SK-N-SH (cell line): ENCODE measurements around the gene BBIP1. TPM values are rescaled to one million over a fixed set of nuclear protein-coding genes. Genes with fewer than 3 reads are reported as not detected.

ENCODE experiments used
- CTCF ChIA-PET: fragments of 300-600, 350-600 bp; formaldehyde crosslinking; extraction: SDS; loops from one replicate; lab custom pipeline; 2021; lab: Yijun Ruan, JAX
- POLR2A ChIA-PET: fragments of 350-600 bp; sonication (Branson Sonifier 250); formaldehyde crosslinking; extraction: SDS; loops from one replicate; lab custom pipeline; 2020; ENCODE audit warnings: antibody characterized with exemption, inconsistent platforms; lab: Yijun Ruan, JAX
- DNase-seq: peaks from one replicate; pipeline ENCODE4 v3.0.0; 2012
- H2AFZ ChIP-seq: fragments of 200-600 bp; sonication (generic); 2 replicates; pipeline ENCODE4 v1.8.1; 2016; ENCODE audit warnings: antibody characterized with exemption, mild to moderate bottlenecking, low read depth
- H3F3A ChIP-seq: fragments of 200-600 bp; sonication (generic); replicated peaks from 2 replicates; pipeline ENCODE3; 2016; ENCODE audit warnings: antibody characterized with exemption, mild to moderate bottlenecking; ENCODE audit not compliant: insufficient read depth
- H3K27ac ChIP-seq, 2 experiments: fragments of 200-500 bp in 1 of 2; fragments of 200-600 bp in 1 of 2; sonication (Bioruptor generic) in 1 of 2; sonication (generic), shearing (Covaris generic) in 1 of 2; 2 replicates each; pipeline versions ENCODE4 v1.5.1 to v1.6.1; 2014 to 2016; ENCODE audit warnings: low read depth in 2 of 2, inconsistent platforms in 1 of 2, low read length in 1 of 2, mild to moderate bottlenecking in 1 of 2, mixed read lengths in 1 of 2
- H3K27me3 ChIP-seq: fragments of 200-600 bp; sonication (generic), shearing (Covaris generic); 2 replicates; pipeline ENCODE4 v1.6.1; 2016; ENCODE audit warnings: mixed run types; ENCODE audit not compliant: insufficient read depth
- H3K36me3 ChIP-seq, 2 experiments: fragments of 200-500 bp in 1 of 2; fragments of 200-600 bp in 1 of 2; sonication (Bioruptor generic) in 1 of 2; sonication (generic) in 1 of 2; replicated peaks in 1 of 2; 2 replicates each; pipeline versions ENCODE3 to v1.5.1; 2014 to 2016; ENCODE audit warnings: low read length in 1 of 2, mild to moderate bottlenecking in 1 of 2; ENCODE audit not compliant: insufficient read depth in 2 of 2, control insufficient read depth in 1 of 2
- H3K4me1 ChIP-seq, 2 experiments: fragments of 200-500 bp in 1 of 2; fragments of 200-600 bp in 1 of 2; sonication (Bioruptor generic) in 1 of 2; sonication (generic), shearing (Covaris generic) in 1 of 2; 2 replicates each; pipeline versions ENCODE4 v1.5.1 to v1.6.1; 2014 to 2016; ENCODE audit warnings: low read depth in 1 of 2, low read length in 1 of 2, mixed run types in 1 of 2; ENCODE audit not compliant: insufficient read depth in 2 of 2, control insufficient read depth in 1 of 2
- H3K4me2 ChIP-seq: fragments of 200-600 bp; sonication (generic), shearing (Covaris generic); 2 replicates; pipeline ENCODE4 v1.6.1; 2017; ENCODE audit warnings: mixed run types
- H3K4me3 ChIP-seq, 2 experiments: fragments of 200-500 bp in 1 of 2; fragments of 200-600 bp in 1 of 2; sonication (Bioruptor generic) in 1 of 2; sonication (generic), shearing (Covaris generic) in 1 of 2; 2 replicates each; pipeline versions ENCODE4 v1.5.1 to v1.8.1; 2014 to 2016; ENCODE audit warnings: low read depth in 2 of 2, inconsistent platforms in 1 of 2, low read length in 1 of 2, mild to moderate bottlenecking in 1 of 2, mixed read lengths in 1 of 2, moderate library complexity in 1 of 2
- H3K79me2 ChIP-seq: fragments of 200-600 bp; sonication (generic); 2 replicates; pipeline ENCODE4 v1.8.1; 2017; ENCODE audit warnings: mild to moderate bottlenecking; ENCODE audit not compliant: insufficient read depth
- H3K9ac ChIP-seq: fragments of 200-600 bp; sonication (generic); 2 replicates; pipeline ENCODE4 v1.6.1; 2017; ENCODE audit warnings: mixed run types
- H3K9me2 ChIP-seq: fragments of 200-600 bp; sonication (generic); 2 replicates; pipeline ENCODE4 v1.6.1; 2017; ENCODE audit warnings: mixed run types
- H3K9me3 ChIP-seq: fragments of 200-600 bp; sonication (generic); 2 replicates; pipeline ENCODE4 v1.6.1; 2017; ENCODE audit warnings: mixed run types, mild to moderate bottlenecking, moderate library complexity
- H4K20me1 ChIP-seq: fragments of 200-600 bp; sonication (generic); 2 replicates; pipeline ENCODE4 v1.6.1; 2017; ENCODE audit warnings: mild to moderate bottlenecking, mixed run types; ENCODE audit not compliant: insufficient read depth
- CHD2 ChIP-seq: fragments of 150-350 bp; IDR thresholded peaks from 2 replicates; pipeline ENCODE4 v1.6.1; 2018; ENCODE audit warnings: low read length; ENCODE audit not compliant: partially characterized antibody
- EP300 ChIP-seq, 2 experiments: IDR thresholded peaks; 2 replicates each; pipeline versions ENCODE4 v1.4.0 to v1.6.1; 2012; ENCODE audit warnings: borderline replicate concordance in 1 of 2, low read depth in 1 of 2, low read length in 1 of 2
- FOSL2 ChIP-seq: IDR thresholded peaks from 2 replicates; pipeline ENCODE4 v1.4.0; 2012; ENCODE audit warnings: low read depth, mild to moderate bottlenecking, moderate library complexity, borderline replicate concordance
- FOXJ3 ChIP-seq: sonication (generic); formaldehyde crosslinking; IDR thresholded peaks from 2 replicates; pipeline ENCODE4 v1.5.1; 2020; ENCODE audit warnings: mild to moderate bottlenecking, missing genetic modification reagents
- FOXM1 ChIP-seq: IDR thresholded peaks from 2 replicates; pipeline ENCODE4 v1.4.0; 2012; ENCODE audit warnings: low read depth, mild to moderate bottlenecking
- GABPA ChIP-seq: IDR thresholded peaks from 2 replicates; pipeline ENCODE4 v1.4.0; 2012; ENCODE audit warnings: low read depth, mild to moderate bottlenecking
- GATA2 ChIP-seq: sonication (generic); formaldehyde crosslinking; IDR thresholded peaks from 2 replicates; pipeline ENCODE4 v1.5.0; 2020; ENCODE audit warnings: mild to moderate bottlenecking, missing genetic modification reagents
- IRF3 ChIP-seq: fragments of 150-350 bp; IDR thresholded peaks from 2 replicates; pipeline ENCODE4 v1.6.1; 2016; ENCODE audit warnings: mild to moderate bottlenecking, low read depth, low read length
- MEF2A ChIP-seq: IDR thresholded peaks from 2 replicates; pipeline ENCODE4 v1.4.0; 2012; ENCODE audit warnings: low read depth, borderline replicate concordance
- NRF1 ChIP-seq: IDR thresholded peaks from 2 replicates; pipeline ENCODE4 v1.6.1; 2012; ENCODE audit warnings: low read depth, mild to moderate bottlenecking, low read length
- PBX3 ChIP-seq: IDR thresholded peaks from 2 replicates; pipeline ENCODE4; 2012
- POLR2AphosphoS5 ChIP-seq: IDR thresholded peaks from 2 replicates; pipeline ENCODE4 v1.6.1; 2012; ENCODE audit warnings: low read depth, low read length
- RAD21 ChIP-seq: IDR thresholded peaks from 2 replicates; pipeline ENCODE4 v1.6.1; 2012; ENCODE audit warnings: mild to moderate bottlenecking, low read length
- RFX5 ChIP-seq: IDR thresholded peaks from 2 replicates; pipeline ENCODE4 v1.6.1; 2012; ENCODE audit warnings: mild to moderate bottlenecking, improper control_type of control experiment, low read length
- RXRA ChIP-seq: IDR thresholded peaks from 2 replicates; pipeline ENCODE4 v1.4.0; 2012; ENCODE audit warnings: low read depth, mild to moderate bottlenecking, borderline replicate concordance
- SIN3A ChIP-seq: IDR thresholded peaks from 2 replicates; pipeline ENCODE4 v1.6.1; 2012; ENCODE audit warnings: low read depth, mild to moderate bottlenecking, low read length, moderate library complexity, borderline replicate concordance
- TAF1 ChIP-seq: IDR thresholded peaks from 2 replicates; pipeline ENCODE4 v1.6.1; 2012; ENCODE audit warnings: low read depth, mild to moderate bottlenecking, low read length, moderate library complexity, borderline replicate concordance
- TCF12 ChIP-seq: IDR thresholded peaks from 2 replicates; pipeline ENCODE4 v1.4.0; 2012
- TEAD4 ChIP-seq: IDR thresholded peaks from 2 replicates; pipeline ENCODE4 v1.4.0; 2012; ENCODE audit warnings: mild to moderate bottlenecking, borderline replicate concordance; ENCODE audit not compliant: insufficient read depth
- YY1 ChIP-seq: IDR thresholded peaks from 2 replicates; pipeline ENCODE4 v1.4.0; 2012; ENCODE audit warnings: low read depth, mild to moderate bottlenecking
- ZBTB33 ChIP-seq: IDR thresholded peaks from 2 replicates; pipeline ENCODE4 v1.4.0; 2012; ENCODE audit warnings: low read depth, borderline replicate concordance
- WGBS: methylation state at CpG from one replicate; pipeline ENCODE4 v1.1.6; 2017; ENCODE audit warnings: low lambda C conversion rate; 5-methylcytosine and 5-hydroxymethylcytosine counted together
- polyA plus RNA-seq, 3 experiments: library from polyadenylated mRNA; depleted of rRNA; stranded (reverse); fragments of >200 nt; gene quantifications; 2 replicates each; pipeline ENCODE4 v1.2.3, GENCODE V29; 2012

The BBIP1 gene
- polyA plus RNA-seq, 1 of the 3 experiments (the other 2 are of a cell fraction): 16.2 TPM

GRCh38 chr10:110865186-110865808 lies 53.7 kb downstream of the BBIP1 start:
- peak overlapping the region in 1 of 2 experiments; percentile 53; a peak in 2 of 4 replicates for H3K27ac ChIP-seq
- no peak for TF ChIP-seq YY1
- no peak for TF ChIP-seq GATA2 (CRISPR knock-in tag)
- no peak for TF ChIP-seq TEAD4
- TF ChIP-seq POLR2AphosphoS5: no peak
- TF ChIP-seq TCF12: no peak
- no peak for TF ChIP-seq CHD2
- no peak for TF ChIP-seq GABPA
- TF ChIP-seq, all 33 proteins: peak for 0
- Histone ChIP-seq H3K4me3 (no peak overlapping the region), H3K36me3 (no peaks in the 10 kb centered on the region), H3F3A (no peaks in the 10 kb centered on the region), H2AFZ (no peak overlapping the region), H3K4me1 (peaks cover 0 to 21% of the 10 kb centered on the region in 2 experiments; a peak in 2 of 4 replicates), H3K79me2 (no peaks in the 10 kb centered on the region), H3K9me3 (no peaks in the 10 kb centered on the region), H3K27me3 (no peaks in the 10 kb centered on the region), H3K4me2 (no peak overlapping the region), H4K20me1 (no peaks in the 10 kb centered on the region), H3K9ac (no peak overlapping the region), H3K9me2 (no peaks in the 10 kb centered on the region)
- CTCF ChIA-PET: interaction anchor here (1.3 kb wide), 1 partner anchor 119 kb away, joined by 4 read pairs; no protein-coding TSS in a partner anchor
- POLR2A ChIA-PET: no interaction called here
- no peak for DNase-seq
- 72% methylated on average over 6 of the region's 6 CpGs for WGBS

GRCh38 chr10:110864662-110865140 lies 54.3 kb downstream of the BBIP1 start:
- H2AFZ ChIP-seq: no peak overlapping the region
- H3K27ac ChIP-seq: no peak overlapping the region; a peak in 1 of 4 replicates
- CTCF ChIA-PET: interaction anchor here (1.3 kb wide), 1 partner anchor 118 kb away, joined by 4 read pairs; no protein-coding TSS in a partner anchor
- H4K20me1 ChIP-seq: no peaks in the 10 kb centered on the region
- WGBS: 84% methylated on average over 6 of the region's 6 CpGs
- no peak overlapping the region for H3K9ac ChIP-seq
- H3K79me2 ChIP-seq: no peaks in the 10 kb centered on the region
- no peaks in the 10 kb centered on the region for H3K9me2 ChIP-seq
- peaks cover 0 to 25% of the 10 kb centered on the region in 2 experiments; a peak in 2 of 4 replicates for H3K4me1 ChIP-seq
- TF ChIP-seq EP300 (IDR thresholded peaks at IDR 0.05; ENCODE audit: borderline replicate concordance in 1 of 2, low read depth in 1 of 2, low read length in 1 of 2) (no peak), FOXJ3 (CRISPR knock-in tag) (no peak), IRF3 (no peak), CHD2 (no peak), YY1 (no peak), RXRA (no peak), GABPA (no peak), MEF2A (no peak), SIN3A (no peak), TEAD4 (no peak), PBX3 (no peak), NRF1 (no peak), ZBTB33 (no peak), RFX5 (no peak), FOSL2 (no peak), RAD21 (no peak), TAF1 (no peak), FOXM1 (no peak), POLR2AphosphoS5 (no peak)
- H3K9me3 ChIP-seq: no peaks in the 10 kb centered on the region
- H3F3A ChIP-seq: no peaks in the 10 kb centered on the region
- no peaks in the 10 kb centered on the region for H3K27me3 ChIP-seq
- no peaks in the 10 kb centered on the region for H3K36me3 ChIP-seq
- no peak overlapping the region for H3K4me3 ChIP-seq
- DNase-seq: no peak
- POLR2A ChIA-PET: no interaction called here
- no peak overlapping the region for H3K4me2 ChIP-seq
